Measurements from ENCODE around the gene IGFLR1. TPM values are rescaled to one million over a fixed set of nuclear protein-coding genes. Genes with fewer than 3 reads are reported as not detected.
A peak's percentile ranks its signal among the peaks of the same experiment; 100 is the strongest.

IGFLR1 gene
- total and polyA plus RNA-seq, 11 donors: 0.74 to 25.2 (median 3.6) TPM

- TF ChIP-seq, protein P1, sequence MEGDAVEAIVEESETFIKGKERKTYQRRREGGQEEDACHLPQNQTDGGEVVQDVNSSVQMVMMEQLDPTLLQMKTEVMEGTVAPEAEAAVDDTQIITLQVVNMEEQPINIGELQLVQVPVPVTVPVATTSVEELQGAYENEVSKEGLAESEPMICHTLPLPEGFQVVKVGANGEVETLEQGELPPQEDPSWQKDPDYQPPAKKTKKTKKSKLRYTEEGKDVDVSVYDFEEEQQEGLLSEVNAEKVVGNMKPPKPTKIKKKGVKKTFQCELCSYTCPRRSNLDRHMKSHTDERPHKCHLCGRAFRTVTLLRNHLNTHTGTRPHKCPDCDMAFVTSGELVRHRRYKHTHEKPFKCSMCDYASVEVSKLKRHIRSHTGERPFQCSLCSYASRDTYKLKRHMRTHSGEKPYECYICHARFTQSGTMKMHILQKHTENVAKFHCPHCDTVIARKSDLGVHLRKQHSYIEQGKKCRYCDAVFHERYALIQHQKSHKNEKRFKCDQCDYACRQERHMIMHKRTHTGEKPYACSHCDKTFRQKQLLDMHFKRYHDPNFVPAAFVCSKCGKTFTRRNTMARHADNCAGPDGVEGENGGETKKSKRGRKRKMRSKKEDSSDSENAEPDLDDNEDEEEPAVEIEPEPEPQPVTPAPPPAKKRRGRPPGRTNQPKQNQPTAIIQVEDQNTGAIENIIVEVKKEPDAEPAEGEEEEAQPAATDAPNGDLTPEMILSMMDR (IDR thresholded peaks at IDR 0.05): no peak
- no peak for TF ChIP-seq POLR2A (IDR thresholded peaks at IDR 0.05)
- no peak for ATAC-seq
- intact Hi-C loops (cut with DNase I): no loop called here
- peaks cover 0 to 9% (median 0%) of the 10 kb centered on the region in 9 donors for H3K27me3 ChIP-seq
- H3K4me3 ChIP-seq: no peak overlapping the region
- no peaks in the 10 kb centered on the region for H3K36me3 ChIP-seq
- no peaks in the 10 kb centered on the region for H3K9me3 ChIP-seq
- no peak overlapping the region for H3K27ac ChIP-seq
- peaks cover 0 to under 1% (median 0%) of the 10 kb centered on the region in 12 donors for H3K4me1 ChIP-seq
- no peak for DNase-seq
- WGBS, 4 donors: 91 to 100% (median 93%) methylated on average over 1 of the region's 1 CpG
Observed at GRCh38 chr19:35708391-35708790, 33.9 kb downstream of the IGFLR1 start.

GRCh38 chr19:35704218-35704617 lies 38.0 kb downstream of the IGFLR1 start, which contains the start of gene ZBTB32:
Gene ZBTB32 (plus strand): TSS chr19:35704558. CDS start chr19:35714627, 10,069 bp downstream.
- Histone ChIP-seq H3K4me1 (peaks cover 0 to 13% (median 4%) of the 10 kb centered on the region in 12 donors), H3K27ac (no peak within 1 kb of the TSS), H3K4me3 (no peak within 1 kb of the TSS), H3K36me3 (no peaks in the 10 kb centered on the region), H3K9me3 (no peaks in the 10 kb centered on the region), H3K27me3 (peaks cover 0 to 16% (median 0%) of the 10 kb centered on the region in 9 donors)
- ATAC-seq (peak in 2 of 4 donors; percentile 14 to 45), DNase-seq (peak in 3 of 5 donors; percentile 43 to 71 (median 61))
- WGBS, 4 donors: 24 to 46% (median 26%) methylated on average over 12 to 24 of the region's 24 CpGs
- intact Hi-C loops (cut with DNase I): no loop called here
- no peak for TF ChIP-seq POLR2A (IDR thresholded peaks at IDR 0.05)
- TF ChIP-seq, protein P1 (IDR thresholded peaks at IDR 0.05): no peak

- DNase-seq: no peak
- 49 to 55% (median 52%) methylated on average over 9 of the region's 9 CpGs for WGBS, 4 donors
- TF ChIP-seq, protein P1 (IDR thresholded peaks at IDR 0.05): no peak
- TF ChIP-seq POLR2A (IDR thresholded peaks at IDR 0.05): no peak
- Histone ChIP-seq H3K4me3 (peak overlapping the region in 3 of 12 donors; percentile 54 to 76 (median 69)), H3K36me3 (no peaks in the 10 kb centered on the region), H3K9me3 (no peaks in the 10 kb centered on the region), H3K27ac (no peak overlapping the region), H3K27me3 (peaks cover 0 to 16% (median 0%) of the 10 kb centered on the region in 9 donors), H3K4me1 (peaks cover 0 to 13% (median 4%) of the 10 kb centered on the region in 12 donors)
- ATAC-seq: no peak
- intact Hi-C loops (cut with DNase I): loop anchor here in 2 of 10 donors (1.0 to 2.0 kb wide), 2 partner anchors 13 kb away; no protein-coding TSS in a partner anchor
Observed at GRCh38 chr19:35703343-35703742, 38.9 kb downstream of the IGFLR1 start.

DNA sequence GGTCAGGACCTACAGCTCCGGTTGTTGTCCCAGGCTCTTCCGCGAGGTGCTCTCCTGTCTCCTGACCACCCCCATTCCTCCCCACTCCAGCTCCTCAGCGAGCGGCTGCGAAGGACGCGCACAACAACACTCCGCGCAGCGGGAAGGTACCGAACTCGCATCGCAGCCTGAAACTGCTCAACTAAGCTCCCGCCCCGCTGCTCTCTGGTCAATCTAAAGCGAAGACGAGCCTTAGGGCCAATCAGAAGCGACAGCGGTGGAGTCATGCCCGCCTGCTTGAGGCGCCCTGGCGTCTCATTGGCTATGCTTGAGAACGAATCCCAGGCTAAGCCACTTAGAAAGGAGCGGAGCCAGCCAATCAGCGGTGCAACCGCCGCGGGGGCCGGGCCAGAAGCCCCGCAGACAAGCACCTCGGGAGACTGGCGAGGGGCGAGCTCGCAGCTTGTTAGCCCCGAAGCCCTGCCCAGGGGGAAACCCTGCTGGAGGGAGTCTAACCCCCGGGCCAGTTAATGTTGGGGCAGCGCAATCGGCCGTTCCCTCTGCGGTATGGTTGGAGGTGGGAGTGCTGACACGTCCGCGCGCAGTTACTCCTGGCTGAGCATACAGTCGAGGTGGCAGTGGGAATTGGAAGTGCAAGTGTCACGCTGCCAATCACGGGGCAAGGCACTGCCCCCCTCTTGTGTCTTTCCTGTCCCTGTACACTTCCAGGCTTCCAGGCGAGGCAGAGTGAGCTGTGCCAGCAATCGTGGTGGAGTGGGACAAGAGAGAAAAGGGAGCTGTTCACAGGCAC lies 39.8 kb downstream of the IGFLR1 start:
- H3K27ac ChIP-seq: peak overlapping the region in 7 of 12 donors; percentile 31 to 79 (median 46)
- peaks cover 0 to 16% (median 0%) of the 10 kb centered on the region in 9 donors for H3K27me3 ChIP-seq
- H3K9me3 ChIP-seq: no peaks in the 10 kb centered on the region
- peak in 1 of 2 donors; percentile 64 for TF ChIP-seq POLR2A (IDR thresholded peaks at IDR 0.05)
- TF ChIP-seq, protein P1 (IDR thresholded peaks at IDR 0.05): no peak
- no peaks in the 10 kb centered on the region for H3K36me3 ChIP-seq
- peak overlapping the region; percentile 10 to 80 (median 64) for H3K4me3 ChIP-seq
- peak; percentile 100 for ATAC-seq
- peak; percentile 95 to 98 (median 96) for DNase-seq
- intact Hi-C loops (cut with DNase I): loop anchor here in 4 of 10 donors (1.0 to 2.0 kb wide), 3 partner anchors 14 to 15 kb away; no protein-coding TSS in a partner anchor
- WGBS, 4 donors: 0 to 1% (median 0%) methylated on average over 29 to 50 of the region's 50 CpGs
- H3K4me1 ChIP-seq: peaks cover 0 to 13% (median 4%) of the 10 kb centered on the region in 12 donors
